H1 (cell line): ENCODE data around the gene THBS4. TPM values are rescaled to one million over a fixed set of nuclear protein-coding genes. Genes with fewer than 3 reads are reported as not detected.

ENCODE experiments used
- CTCF ChIA-PET: fragments of 300-600 bp; sonication (Branson Sonifier 250); formaldehyde crosslinking; loops from one replicate; lab custom pipeline; 2021; ENCODE audit not compliant: partially characterized antibody; lab: Charles Lee
- POLR2A ChIA-PET: fragments of 300-600 bp; sonication (Branson Sonifier 250); formaldehyde crosslinking; loops from one replicate; lab custom pipeline; 2021; ENCODE audit warnings: inconsistent platforms; ENCODE audit not compliant: partially characterized antibody; lab: Charles Lee
- DNase-seq, 2 experiments: peaks; one replicate each; pipeline versions ENCODE4 v3.0.0 to v3.0.0-alpha.2; 2010 to 2022; ENCODE audit warnings: low spot score in 2 of 2, low read depth in 1 of 2, mixed read lengths in 1 of 2
- FAIRE-seq: peaks from 2 replicates; lab custom pipeline; 2011; peaks lifted over from hg19 to GRCh38; lab: Jason Lieb, UNC
- H2AFZ ChIP-seq: 2 replicates; pipeline ENCODE4 v1.8.1; 2012; ENCODE audit warnings: low read length, inconsistent platforms
- H2AK5ac ChIP-seq: 2 replicates; pipeline ENCODE4 v1.6.1; 2013; ENCODE audit warnings: low read depth, low read length
- H2BK120ac ChIP-seq: replicated peaks from 2 replicates; pipeline ENCODE3; 2013; ENCODE audit warnings: low read depth, low read length, inconsistent platforms
- H2BK12ac ChIP-seq: 2 replicates; pipeline ENCODE4 v1.6.1; 2013; ENCODE audit warnings: low read depth, low read length
- H2BK15ac ChIP-seq: 2 replicates; pipeline ENCODE4 v1.6.1; 2013; ENCODE audit warnings: low read length
- H2BK20ac ChIP-seq: 2 replicates; pipeline ENCODE4 v1.6.1; 2013; ENCODE audit warnings: low read length
- H2BK5ac ChIP-seq: 2 replicates; pipeline ENCODE4 v1.6.1; 2013; ENCODE audit warnings: low read depth, low read length
- H3K14ac ChIP-seq: 2 replicates; pipeline ENCODE4 v1.6.1; 2013; ENCODE audit warnings: inconsistent platforms; ENCODE audit not compliant: insufficient read length
- H3K18ac ChIP-seq: 2 replicates; pipeline ENCODE4 v1.6.1; 2013; ENCODE audit warnings: low read length; ENCODE audit errors: extremely low read depth
- H3K23ac ChIP-seq: 2 replicates; pipeline ENCODE4 v1.6.1; 2013; ENCODE audit warnings: inconsistent platforms; ENCODE audit not compliant: insufficient read length
- H3K23me2 ChIP-seq: 2 replicates; pipeline ENCODE4 v1.6.1; 2013; ENCODE audit warnings: low read depth, low read length
- H3K27ac ChIP-seq: 2 replicates; pipeline ENCODE4 v1.6.1; 2011; ENCODE audit warnings: low read depth, low read length, inconsistent platforms
- H3K27me3 ChIP-seq, 4 experiments: replicated peaks in 1 of 4; 1 replicate in 1 of 4; 2 replicates in 3 of 4; pipeline versions ENCODE4 v1.6.1 to v1.8.1; 2011 to 2013; ENCODE audit warnings: low read length in 3 of 4, mild to moderate bottlenecking in 3 of 4, inconsistent platforms in 2 of 4, mixed read lengths in 2 of 4, moderate library complexity in 1 of 4; ENCODE audit not compliant: control insufficient read depth in 3 of 4, insufficient read depth in 3 of 4; ENCODE audit errors: extremely low read depth in 1 of 4
- H3K36me3 ChIP-seq, 4 experiments: 2 replicates each; pipeline versions ENCODE4 v1.6.1 to v1.8.1; 2011 to 2013; ENCODE audit warnings: mild to moderate bottlenecking in 4 of 4, low read length in 3 of 4, moderate library complexity in 2 of 4, control low read depth in 1 of 4, inconsistent platforms in 1 of 4; ENCODE audit not compliant: insufficient read depth in 4 of 4, control insufficient read depth in 2 of 4
- H3K4ac ChIP-seq: replicated peaks from 2 replicates; pipeline ENCODE3; 2013; ENCODE audit warnings: low read length, low read depth, mixed read lengths, inconsistent platforms; ENCODE audit not compliant: insufficient read length
- H3K4me1 ChIP-seq, 4 experiments: replicated peaks in 1 of 4; 1 replicate in 1 of 4; 2 replicates in 3 of 4; pipeline versions ENCODE4 v1.6.1 to v1.8.1; 2011 to 2013; ENCODE audit warnings: low read length in 3 of 4, inconsistent platforms in 2 of 4, mixed read lengths in 1 of 4; ENCODE audit not compliant: insufficient read depth in 4 of 4, control insufficient read depth in 3 of 4
- H3K4me2 ChIP-seq, 2 experiments: 2 replicates each; pipeline versions ENCODE4 v1.6.1 to v1.8.1; 2011 to 2013; ENCODE audit warnings: low read depth in 2 of 2, low read length in 2 of 2, control low read depth in 1 of 2, inconsistent platforms in 1 of 2, mild to moderate bottlenecking in 1 of 2; ENCODE audit not compliant: insufficient read depth in 1 of 2
- H3K4me3 ChIP-seq, 4 experiments: fragments of 200-600, 300-600 bp in 1 of 4; sonication (generic), shearing (Covaris generic), sonication (Bioruptor Twin) in 1 of 4; 2 replicates each; pipeline versions ENCODE4 v1.5.1 to v1.8.1; 2011 to 2016; ENCODE audit warnings: low read length in 4 of 4, low read depth in 3 of 4, control low read depth in 2 of 4, inconsistent platforms in 2 of 4, mild to moderate bottlenecking in 2 of 4, mixed read lengths in 1 of 4, moderate library complexity in 1 of 4; ENCODE audit not compliant: insufficient read depth in 2 of 4; ENCODE audit errors: extremely low read depth in 1 of 4
- H3K56ac ChIP-seq: replicated peaks from 2 replicates; pipeline ENCODE3; 2013; ENCODE audit warnings: low read depth, mild to moderate bottlenecking, mixed read lengths, low read length, inconsistent platforms; ENCODE audit not compliant: insufficient read length
- H3K79me1 ChIP-seq: 2 replicates; pipeline ENCODE4 v1.6.1; 2013; ENCODE audit warnings: low read depth, low read length, control low read depth
- H3K79me2 ChIP-seq, 2 experiments: 2 replicates each; pipeline versions ENCODE4 v1.6.1 to v1.8.1; 2012 to 2013; ENCODE audit warnings: low read length in 2 of 2, mild to moderate bottlenecking in 2 of 2, inconsistent platforms in 1 of 2; ENCODE audit not compliant: insufficient read depth in 2 of 2, control insufficient read depth in 1 of 2
- H3K9ac ChIP-seq, 4 experiments: replicated peaks in 1 of 4; 1 replicate in 1 of 4; 2 replicates in 3 of 4; pipeline versions ENCODE4 v1.6.1 to v1.8.1; 2011 to 2013; ENCODE audit warnings: low read depth in 3 of 4, low read length in 3 of 4, control low read depth in 2 of 4, mild to moderate bottlenecking in 2 of 4, moderate library complexity in 2 of 4, inconsistent platforms in 1 of 4; ENCODE audit errors: extremely low read depth in 1 of 4
- H3K9me3 ChIP-seq, 2 experiments: 2 replicates each; pipeline versions ENCODE4 v1.6.1 to v1.8.1; 2012 to 2013; ENCODE audit warnings: mild to moderate bottlenecking in 2 of 2, moderate library complexity in 2 of 2, control low read depth in 1 of 2, inconsistent platforms in 1 of 2, low read depth in 1 of 2, low read length in 1 of 2, mixed read lengths in 1 of 2; ENCODE audit not compliant: insufficient read depth in 2 of 2
- H4K20me1 ChIP-seq, 2 experiments: replicated peaks in 1 of 2; 2 replicates each; pipeline versions ENCODE3 to v1.8.1; 2011 to 2013; ENCODE audit warnings: inconsistent platforms in 2 of 2, low read length in 2 of 2, mild to moderate bottlenecking in 1 of 2; ENCODE audit not compliant: insufficient read depth in 2 of 2, control insufficient read depth in 1 of 2
- H4K5ac ChIP-seq: 2 replicates; pipeline ENCODE4 v1.6.1; 2013; ENCODE audit warnings: low read length, low read depth, mixed read lengths, inconsistent platforms; ENCODE audit not compliant: insufficient read length
- H4K8ac ChIP-seq: 2 replicates; pipeline ENCODE4 v1.8.0; 2013; ENCODE audit warnings: mild to moderate bottlenecking, moderate library complexity, low read length, inconsistent platforms; ENCODE audit not compliant: insufficient read depth; ENCODE audit errors: extremely low read depth
- H4K91ac ChIP-seq: replicated peaks from 2 replicates; pipeline ENCODE3; 2013; ENCODE audit warnings: low read length, mixed read lengths, inconsistent platforms; ENCODE audit not compliant: insufficient read length
- BACH1 ChIP-seq: IDR thresholded peaks from 2 replicates; pipeline ENCODE4 v1.6.1; 2012; ENCODE audit warnings: low read length, improper control_type of control experiment
- BCL11A ChIP-seq, 2 experiments: IDR thresholded peaks; one replicate each; pipeline ENCODE4 v1.6.1; 2011; ENCODE audit warnings: low read depth in 2 of 2, low read length in 2 of 2, mild to moderate bottlenecking in 2 of 2
- CTBP2 ChIP-seq: IDR thresholded peaks from 2 replicates; pipeline ENCODE4 v1.7.0; 2011; ENCODE audit warnings: borderline replicate concordance, mild to moderate bottlenecking, moderate library complexity, mixed read lengths, low read length; ENCODE audit not compliant: insufficient read depth, insufficient read length
- EP300 ChIP-seq, 2 experiments: IDR thresholded peaks; 1 replicate in 1 of 2; 2 replicates in 1 of 2; pipeline ENCODE4 v1.6.1; 2011 to 2012; ENCODE audit warnings: low read depth in 2 of 2, low read length in 2 of 2, mild to moderate bottlenecking in 2 of 2, borderline replicate concordance in 1 of 2, inconsistent platforms in 1 of 2, moderate library complexity in 1 of 2
- GTF2F1 ChIP-seq: IDR thresholded peaks from 2 replicates; pipeline ENCODE4 v1.6.1; 2012; ENCODE audit warnings: low read depth, low read length, improper control_type of control experiment, borderline replicate concordance
- MAFK ChIP-seq: IDR thresholded peaks from 2 replicates; pipeline ENCODE4 v1.6.1; 2012; ENCODE audit warnings: low read depth, mild to moderate bottlenecking, improper control_type of control experiment, low read length
- MAX ChIP-seq: IDR thresholded peaks from 2 replicates; pipeline ENCODE4 v1.6.1; 2012; ENCODE audit warnings: inconsistent platforms
- RAD21 ChIP-seq, 2 experiments: IDR thresholded peaks in 1 of 2; conservative IDR thresholded peaks in 1 of 2; 2 replicates each; pipeline ENCODE4 v1.6.1; 2011; ENCODE audit warnings: low read depth in 2 of 2, low read length in 2 of 2, improper control_type of control experiment in 1 of 2, inconsistent platforms in 1 of 2, mild to moderate bottlenecking in 1 of 2, moderate library complexity in 1 of 2
- RNF2 ChIP-seq: fragments of 200-900, 300-1000 bp; sonication (generic); IDR thresholded peaks from 2 replicates; pipeline ENCODE4 v1.7.1; 2016; ENCODE audit warnings: borderline replicate concordance, low read depth, mild to moderate bottlenecking, antibody characterized with exemption, low read length; ENCODE audit not compliant: poor library complexity, severe bottlenecking; ENCODE audit errors: missing control alignments
- SIX5 ChIP-seq: IDR thresholded peaks from 2 replicates; pipeline ENCODE4 v1.6.1; 2011; ENCODE audit warnings: mild to moderate bottlenecking, low read depth, low read length
- YY1 ChIP-seq: IDR thresholded peaks from 2 replicates; pipeline ENCODE4 v1.6.1; 2011; ENCODE audit warnings: low read depth, mild to moderate bottlenecking, low read length
- WGBS, 2 experiments: shearing (Covaris generic) in 1 of 2; methylation state at CpG; one replicate each; pipeline versions ENCODE4 v1.1.6 to v1.1.7; 2013 to 2015; ENCODE audit warnings: low lambda C conversion rate in 2 of 2, mixed read lengths in 2 of 2, inconsistent platforms in 1 of 2, low coverage in 1 of 2, missing lambda C conversion rate in 1 of 2; ENCODE audit not compliant: insufficient replicate concordance in 2 of 2, insufficient coverage in 1 of 2, insufficient read length in 1 of 2; ENCODE audit errors: extremely low coverage in 1 of 2, missing lambda C conversion rate in 1 of 2; 5-methylcytosine and 5-hydroxymethylcytosine counted together
- polyA plus RNA-seq, 7 experiments: library from polyadenylated mRNA; depleted of rRNA in 3 of 7; stranded (reverse) in 5 of 7; unstranded in 2 of 7; fragments of >200 nt in 5 of 7; fragments of 200-250 nt in 2 of 7; gene quantifications; 1 replicate in 5 of 7; 2 replicates in 1 of 7; 4 replicates in 1 of 7; pipeline versions ENCODE4 v1.2.1 to v1.2.3, GENCODE V29; 2011 to 2013; ENCODE audit warnings: missing spikeins in 2 of 7, mixed read lengths in 2 of 7
- total RNA-seq: library from RNA; stranded (reverse); fragmentation: NEBNext Ultra II Directional; extraction: Animal tissue kit (Norgen Biotek cat#: 25700); gene quantifications from 2 replicates; pipeline ENCODE4 v1.2.1, GENCODE V29; 2021

THBS4 gene
- total and polyA plus RNA-seq, 2 of the 8 experiments (the other 6 are each of a cell fraction or from before 2014, with no cell fraction given): 12.8 to 25.4 TPM

GRCh38 chr5:80010754-80011392 is 24.3 kb upstream of the THBS4 start:
- Histone ChIP-seq H3K79me2 (no peaks in the 10 kb centered on the region), H4K5ac (no peak overlapping the region), H2BK15ac (no peak overlapping the region), H3K56ac (no peak overlapping the region), H2AFZ (no peak overlapping the region), H2BK20ac (no peak overlapping the region), H3K27ac (no peak overlapping the region), H3K23me2 (no peaks in the 10 kb centered on the region), H3K23ac (no peak overlapping the region), H3K4me2 (no peak overlapping the region), H3K9me3 (no peaks in the 10 kb centered on the region; a peak in 1 of 4 replicates), H2BK5ac (no peak overlapping the region), H3K4me3 (no peak overlapping the region), H3K4me1 (no peaks in the 10 kb centered on the region), H3K79me1 (0 out of 2 replicates have a peak, but pooled peaks cover 3% of the 10 kb centered on the region), H3K4ac (no peak overlapping the region), H4K8ac (no peak overlapping the region), H2BK120ac (no peak overlapping the region), H4K20me1 (no peaks in the 10 kb centered on the region), H4K91ac (no peak overlapping the region), H3K36me3 (peaks cover 0 to 2% (median 0%) of the 10 kb centered on the region in 4 experiments; a peak in 1 of 8 replicates), H3K18ac (no peak overlapping the region), H3K9ac (no peak overlapping the region), H3K14ac (no peak overlapping the region), H3K27me3 (no peaks in the 10 kb centered on the region), H2AK5ac (no peak overlapping the region), H2BK12ac (no peak overlapping the region)
- no peak for FAIRE-seq
- ChIA-PET POLR2A (interaction anchor here (0.6 to 1.2 kb wide), 2 partner anchors 15 to 16 kb away, joined by 3 read pairs; no protein-coding TSS in a partner anchor), CTCF (interaction anchor here (0.5 to 1.0 kb wide), 5 partner anchors 17 to 325 kb away, joined by 3 read pairs; no protein-coding TSS in a partner anchor)
- whole genome bisulfite sequencing, 2 experiments: 91% methylated on average over 5 of the region's 5 CpGs; no CpG with 5 or more reads in 1 of the 2 experiments
- DNase-seq: no peak
- TF ChIP-seq YY1: no peak
- no peak for TF ChIP-seq EP300 (IDR thresholded peaks at IDR 0.05; ENCODE audit: borderline replicate concordance in 1 of 2, low read depth in 2 of 2, low read length in 2 of 2)
- TF ChIP-seq SIX5: no peak
- TF ChIP-seq RNF2: no peak
- no peak for TF ChIP-seq CTBP2
- TF ChIP-seq GTF2F1: no peak
- no peak for TF ChIP-seq MAFK
- TF ChIP-seq BCL11A (IDR thresholded peaks at IDR 0.05; ENCODE audit: low read depth in 2 of 2, low read length in 2 of 2): no peak
- no peak for TF ChIP-seq MAX
- TF ChIP-seq RAD21 (IDR thresholded peaks at IDR 0.05 in 1 of 2, conservative IDR thresholded peaks at IDR 0.05 in 1 of 2; ENCODE audit: low read depth in 2 of 2, low read length in 2 of 2): no peak
- TF ChIP-seq BACH1: no peak
